ENCODE results near the gene CLDN10. TPM values are rescaled to one million over a fixed set of nuclear protein-coding genes. Genes with fewer than 3 reads are reported as not detected.
A peak's percentile ranks its signal among the peaks of the same experiment; 100 is the strongest.

CLDN10 gene
- total and polyA plus RNA-seq, 11 donors, result 0.12 to 0.52 (median 0.29) TPM; not detected in 7

- H3K4me1 ChIP-seq, result no peaks in the 10 kb centered on the region
- no peaks in the 10 kb centered on the region for H3K9me3 ChIP-seq
- intact Hi-C loops (cut with DNase I), result loop anchor here in 5 of 10 donors (10.0 kb wide), 3 partner anchors 125 to 305 kb away; no protein-coding TSS in a partner anchor
- H3K4me3 ChIP-seq, result no peak overlapping the region
- H3K36me3 ChIP-seq, result no peaks in the 10 kb centered on the region
- DNase-seq (no peak), ATAC-seq (no peak)
- H3K27me3 ChIP-seq, result peaks cover 0 to 4% (median 0%) of the 10 kb centered on the region in 9 donors
- H3K27ac ChIP-seq, result no peak overlapping the region
- WGBS, 4 donors, result 48 to 66% (median 61%) methylated on average over 5 of the region's 5 CpGs
- TF ChIP-seq POLR2A (IDR thresholded peaks at IDR 0.05), result no peak
Observed at GRCh38 chr13:95530178-95530577, 22.3 kb upstream of the CLDN10 start.

- no peaks in the 10 kb centered on the region for H3K9me3 ChIP-seq
- WGBS, 4 donors, result 57 to 74% (median 65%) methylated on average over 7 of the region's 7 CpGs
- ATAC-seq (peak in 1 of 4 donors; percentile 15), DNase-seq (no peak)
- peaks cover 0 to 4% (median 0%) of the 10 kb centered on the region in 9 donors for H3K27me3 ChIP-seq
- intact Hi-C loops (cut with DNase I), result loop anchor here in 5 of 10 donors (10.0 kb wide), 3 partner anchors 121 to 301 kb away; no protein-coding TSS in a partner anchor
- H3K4me3 ChIP-seq, result no peak overlapping the region
- H3K36me3 ChIP-seq, result no peaks in the 10 kb centered on the region
- H3K4me1 ChIP-seq, result no peaks in the 10 kb centered on the region
- no peak overlapping the region for H3K27ac ChIP-seq
- TF ChIP-seq CTCF (IDR thresholded peaks at IDR 0.05) (no peak), POLR2A (IDR thresholded peaks at IDR 0.05) (no peak)
Observed at GRCh38 chr13:95533545-95534160, 18.9 kb upstream of the CLDN10 start.

DNA sequence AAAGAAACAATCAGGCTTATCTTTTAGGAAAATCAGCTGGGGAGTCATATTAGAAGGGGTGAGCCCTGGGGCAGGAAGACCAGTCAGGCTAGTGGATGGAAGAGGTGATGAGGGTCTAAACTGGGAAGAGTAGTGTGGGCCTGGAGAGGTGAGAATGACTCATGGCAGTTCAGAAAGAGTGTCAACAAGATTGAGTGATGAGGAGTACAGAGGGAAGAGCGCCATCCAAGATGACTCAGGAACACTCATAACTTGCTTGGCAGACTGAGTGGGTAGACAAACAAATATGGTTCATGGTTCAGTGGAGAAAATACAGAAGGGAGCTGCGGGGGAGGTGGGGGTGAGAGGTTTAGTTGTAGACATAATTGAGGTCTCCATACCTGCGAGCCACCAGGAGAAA lies 17.3 kb upstream of the CLDN10 start:
- intact Hi-C loops (cut with DNase I), result loop anchor here in 8 of 10 donors (5.0 to 10.0 kb wide), 7 partner anchors 120 to 302 kb away; no protein-coding TSS in a partner anchor
- peaks cover 0 to 4% (median 0%) of the 10 kb centered on the region in 9 donors for H3K27me3 ChIP-seq
- no peak overlapping the region for H3K4me3 ChIP-seq
- no peak for TF ChIP-seq CTCF (IDR thresholded peaks at IDR 0.05)
- no peak for TF ChIP-seq POLR2A (IDR thresholded peaks at IDR 0.05)
- H3K36me3 ChIP-seq, result no peaks in the 10 kb centered on the region
- DNase-seq, result no peak
- peak in 2 of 4 donors; percentile 22 to 27 for ATAC-seq
- H3K27ac ChIP-seq, result no peak overlapping the region
- no peaks in the 10 kb centered on the region for H3K9me3 ChIP-seq
- WGBS, 4 donors, result 79 to 88% (median 84%) methylated on average over 3 of the region's 3 CpGs
- no peaks in the 10 kb centered on the region for H3K4me1 ChIP-seq

GRCh38 chr13:95536632-95537241 lies 15.8 kb upstream of the CLDN10 start:
- no peaks in the 10 kb centered on the region for H3K36me3 ChIP-seq
- no peaks in the 10 kb centered on the region for H3K9me3 ChIP-seq
- no peak for DNase-seq
- H3K27me3 ChIP-seq, result peaks cover 0 to 4% (median 0%) of the 10 kb centered on the region in 9 donors
- TF ChIP-seq POLR2A (IDR thresholded peaks at IDR 0.05) (no peak), CTCF (IDR thresholded peaks at IDR 0.05) (peak; percentile 18 to 59 (median 46))
- peaks cover 0 to 13% (median 5%) of the 10 kb centered on the region in 12 donors for H3K4me1 ChIP-seq
- H3K4me3 ChIP-seq, result no peak overlapping the region
- H3K27ac ChIP-seq, result no peak overlapping the region
- intact Hi-C loops (cut with DNase I), result loop anchor here in 9 of 10 donors (2.0 to 10.0 kb wide), 8 partner anchors 118 to 301 kb away; no protein-coding TSS in a partner anchor
- ATAC-seq, result no peak
- WGBS, 4 donors, result 23 to 29% (median 26%) methylated on average over 6 of the region's 6 CpGs
